HG02642 (cell line): ENCODE measurements around the gene DCP1A.
"Not testable (repeated sequence)": the region's sequence is repeated elsewhere in the genome, so short reads cannot be mapped to it uniquely, and the experiment has no call there.

ENCODE experiments used
- ATAC-seq: cut with Tn5 transposase; IDR thresholded peaks from one replicate; pipeline ENCODE4 v1.9.1; 2021; ENCODE audit warnings: mild to moderate bottlenecking; ENCODE audit not compliant: unreplicated experiment, poor library complexity

The DCP1A gene

DNA sequence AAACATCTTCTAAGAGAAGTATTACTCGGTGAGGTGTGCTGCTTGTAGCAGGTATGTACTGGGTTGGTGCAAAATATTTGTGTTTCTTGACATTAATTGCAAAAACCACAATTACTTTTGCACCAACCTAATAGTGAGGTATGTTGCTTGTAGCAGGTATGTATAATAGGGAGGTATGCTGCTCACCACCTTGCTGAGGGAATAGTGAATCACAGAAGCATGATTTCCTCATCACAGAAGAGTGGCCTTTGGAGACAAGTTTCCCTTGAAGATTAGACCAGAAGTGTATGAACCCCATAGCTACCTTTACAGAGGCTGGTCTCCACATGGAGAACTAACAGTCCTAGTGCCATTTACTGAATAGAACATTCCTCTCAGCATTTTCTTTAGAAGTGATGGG, 15.5 kb downstream of the DCP1A start:
- ATAC-seq, result no peak

DNA sequence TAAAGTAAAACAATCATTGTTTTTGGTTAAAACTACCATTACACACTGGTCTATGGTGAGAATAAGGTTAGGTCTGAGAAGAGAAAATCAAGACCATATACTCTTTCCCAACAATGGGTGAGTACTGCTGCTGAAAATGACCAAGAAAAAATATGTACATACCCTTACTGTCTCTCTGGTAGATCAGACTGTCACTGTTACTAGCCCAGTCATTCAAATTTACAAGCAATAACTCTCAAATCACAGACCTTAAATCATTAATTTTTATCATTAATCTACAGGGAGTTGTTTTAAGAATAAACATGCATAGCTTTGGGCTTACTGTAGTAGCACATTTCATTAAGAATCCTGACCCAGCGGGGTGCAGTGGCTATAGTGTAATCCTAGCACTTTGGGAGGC, 17.4 kb downstream of the DCP1A start:
- no peak for ATAC-seq

DNA sequence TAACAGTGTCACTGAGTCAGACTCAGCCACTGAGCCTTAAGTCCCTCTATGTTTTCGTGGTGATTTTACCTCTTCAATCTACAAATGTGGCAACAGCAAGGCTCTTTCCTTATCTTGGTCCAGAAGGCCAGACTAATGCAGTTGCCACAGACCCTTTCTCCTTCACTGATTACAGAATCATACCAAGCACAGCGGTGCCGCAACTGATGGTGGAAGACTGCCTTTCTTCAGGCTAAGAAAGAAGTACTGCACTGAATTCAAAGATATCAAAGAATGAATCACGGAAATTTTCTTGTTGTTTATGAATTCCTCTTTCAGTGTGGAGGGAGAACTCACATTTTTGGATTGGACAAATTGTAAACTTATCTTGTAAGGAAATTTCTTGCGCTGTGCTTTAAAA, 18.6 kb downstream of the DCP1A start:
- ATAC-seq, result no peak

DNA sequence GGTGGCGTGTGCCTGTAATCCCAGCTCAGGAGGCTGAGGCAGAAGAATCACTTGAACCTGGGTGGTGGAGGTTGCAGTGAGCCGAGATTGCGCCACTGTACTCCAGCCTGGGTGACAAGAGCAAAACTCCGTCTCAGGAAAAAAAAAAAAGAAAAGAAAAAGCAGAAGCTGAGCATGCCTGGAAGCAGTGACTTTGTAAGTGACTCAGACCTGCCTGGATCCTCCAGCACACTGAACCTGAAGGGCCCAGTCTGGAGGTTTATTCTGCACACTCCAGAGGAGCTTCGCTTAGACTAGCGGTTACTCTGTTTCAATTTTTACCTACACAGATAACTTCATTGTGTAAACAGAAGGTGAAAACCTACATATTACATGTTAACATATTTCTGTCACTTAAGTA, 19.4 kb downstream of the DCP1A start:
- not testable (repeated sequence) for ATAC-seq

DNA sequence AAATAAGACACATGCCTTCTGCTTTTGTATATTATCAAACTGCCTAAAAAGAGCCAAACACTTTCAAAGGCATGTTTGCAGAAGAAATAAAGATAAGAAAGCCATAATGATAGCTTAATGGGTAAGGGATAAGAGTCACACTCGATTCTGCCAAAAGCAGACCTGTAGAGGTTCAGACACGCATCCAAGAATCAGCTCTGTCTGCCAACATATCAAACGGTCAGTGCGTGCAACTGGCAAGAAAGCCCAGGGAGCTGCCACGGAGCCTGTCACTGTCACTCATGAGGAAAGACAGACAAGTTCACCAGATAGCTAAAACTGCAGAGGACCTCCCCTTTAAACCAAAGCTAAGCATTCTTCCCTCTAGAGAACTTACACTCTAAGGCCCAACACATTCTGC, 23.2 kb downstream of the DCP1A start:
- ATAC-seq, result no peak

DNA sequence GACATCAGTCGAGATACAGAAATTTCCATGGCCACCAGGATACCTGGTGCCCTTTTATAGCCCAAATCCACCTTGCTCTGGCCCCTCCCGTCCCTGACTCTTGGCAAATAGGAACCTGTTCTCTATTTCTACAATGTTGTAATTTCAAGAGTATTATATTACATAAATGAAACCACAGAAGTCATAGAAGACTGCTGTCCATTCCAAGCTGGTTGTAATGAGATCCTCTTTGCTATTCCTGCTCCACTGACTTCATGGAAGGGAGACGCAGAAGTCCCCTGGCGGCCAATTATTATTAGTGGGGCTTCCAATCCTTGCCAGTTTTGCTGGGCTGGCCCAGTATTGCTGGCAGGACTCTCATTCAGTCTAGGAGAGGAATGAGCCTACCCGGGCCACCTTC, 26.6 kb downstream of the DCP1A start:
- ATAC-seq, result no peak

DNA sequence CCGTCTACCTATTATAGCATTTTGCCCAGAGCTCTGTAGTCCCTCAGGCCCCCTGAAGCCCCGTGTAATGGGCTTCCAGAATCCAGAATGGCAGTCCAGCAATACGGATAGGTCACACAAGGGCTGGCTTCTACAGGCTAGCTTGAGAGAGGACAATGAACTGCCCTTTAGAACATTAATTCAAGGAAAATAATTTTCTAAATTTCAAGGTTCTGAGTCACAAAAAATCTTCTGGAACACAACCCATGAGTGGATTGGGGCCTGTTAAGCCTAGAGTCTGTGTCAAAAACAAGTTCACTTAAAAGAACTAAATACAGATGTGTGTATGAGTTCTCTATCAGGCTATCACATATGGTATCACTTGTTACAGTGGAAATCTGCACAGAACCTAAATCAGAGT, 28.8 kb downstream of the DCP1A start:
- ATAC-seq, result no peak

DNA sequence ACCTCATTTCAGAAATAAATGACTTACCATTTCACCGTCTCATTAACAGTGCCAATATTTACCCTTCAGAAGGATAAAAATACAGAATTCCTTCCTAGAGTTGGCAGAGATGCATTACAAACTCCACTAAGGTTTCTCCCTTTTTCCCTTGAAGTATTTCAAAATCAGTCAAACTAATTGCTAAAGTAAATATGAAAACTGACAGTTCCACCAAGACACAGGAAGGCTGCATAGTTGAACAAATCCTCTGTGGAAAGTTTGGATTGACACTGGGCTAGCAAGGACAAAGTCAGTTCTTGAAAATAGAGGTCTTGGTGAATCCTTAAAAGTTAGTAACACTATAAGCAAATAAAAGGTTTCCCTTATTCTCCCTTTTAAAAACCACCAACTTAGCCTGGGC, 34.5 kb downstream of the DCP1A start:
- no peak for ATAC-seq

DNA sequence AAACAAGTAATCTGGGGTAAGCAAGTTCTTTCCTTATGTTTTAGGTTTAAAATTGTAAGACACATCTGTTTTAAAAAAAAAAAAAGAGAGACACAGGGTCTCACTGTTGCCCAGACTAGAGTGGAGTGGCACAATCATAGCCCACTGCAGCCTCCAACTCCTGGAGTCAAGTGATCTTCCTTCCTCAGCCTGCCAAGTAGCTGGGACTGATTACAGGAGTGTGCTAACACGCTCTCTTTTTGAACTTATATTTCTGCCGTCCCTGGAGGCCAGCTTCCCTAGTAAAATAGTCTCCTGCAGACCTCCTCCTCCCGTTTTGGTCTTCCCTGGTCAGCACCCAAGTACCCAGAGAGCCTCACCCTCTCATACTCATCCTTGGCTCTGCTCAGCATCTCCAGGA, 35.5 kb downstream of the DCP1A start:
- no peak for ATAC-seq

DNA sequence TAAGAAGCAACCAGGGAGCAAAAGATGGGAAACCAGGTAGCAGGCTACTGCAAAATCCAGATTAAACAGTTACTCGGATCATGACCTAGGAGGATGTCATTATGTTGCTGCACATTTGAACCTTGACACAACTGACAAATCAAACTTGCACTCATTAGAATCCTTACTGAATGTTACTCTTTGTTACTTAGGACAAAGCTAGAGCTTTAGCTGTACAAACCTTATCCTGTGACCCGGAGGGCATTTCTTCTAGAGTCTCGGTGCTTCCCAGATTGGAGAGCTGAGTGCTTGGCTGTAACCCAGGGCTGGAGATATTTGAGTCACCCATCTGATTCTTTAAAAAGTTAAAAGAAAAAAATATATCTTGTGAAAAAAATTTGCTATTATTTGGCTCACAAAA, 43.4 kb downstream of the DCP1A start:
- no peak for ATAC-seq

DNA sequence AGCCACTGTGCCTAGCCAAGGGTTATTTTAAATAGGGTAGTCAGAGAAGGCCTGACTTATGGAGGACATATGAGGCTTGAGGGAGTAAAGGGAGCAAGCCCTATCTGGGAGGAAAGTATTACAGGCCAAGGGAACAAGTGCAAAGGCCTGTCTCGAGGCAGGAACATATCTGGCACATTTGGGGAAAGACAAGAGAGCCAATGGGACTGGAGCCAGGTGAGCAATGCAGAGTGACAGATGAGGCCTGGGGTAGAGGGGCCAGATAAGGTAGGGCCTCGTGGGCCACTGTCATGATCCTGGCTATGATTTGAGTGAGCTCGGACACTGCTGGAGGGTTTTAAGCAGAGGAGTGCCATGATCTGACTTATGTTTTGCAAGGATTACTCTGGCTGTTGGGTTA, 43.8 kb downstream of the DCP1A start:
- no peak for ATAC-seq

DNA sequence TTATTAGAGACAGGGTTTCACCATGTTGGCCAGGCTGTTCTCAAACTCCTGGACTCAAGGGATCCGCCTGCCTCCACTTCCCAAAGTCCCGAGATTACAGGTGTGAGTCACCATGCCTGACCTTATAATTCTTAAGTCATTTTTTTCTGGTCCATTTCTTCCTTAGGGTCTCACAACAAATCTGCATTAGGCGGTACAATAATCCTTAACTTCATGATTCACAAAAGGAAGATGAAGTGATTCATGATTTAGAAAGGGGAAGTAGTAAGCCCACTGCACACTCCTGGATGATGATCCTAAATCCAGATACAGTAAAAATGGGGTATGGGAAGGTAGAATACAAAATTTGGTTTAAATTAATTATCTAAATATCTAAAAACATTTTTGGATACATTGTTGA, 46.5 kb downstream of the DCP1A start:
- ATAC-seq, result no peak

DNA sequence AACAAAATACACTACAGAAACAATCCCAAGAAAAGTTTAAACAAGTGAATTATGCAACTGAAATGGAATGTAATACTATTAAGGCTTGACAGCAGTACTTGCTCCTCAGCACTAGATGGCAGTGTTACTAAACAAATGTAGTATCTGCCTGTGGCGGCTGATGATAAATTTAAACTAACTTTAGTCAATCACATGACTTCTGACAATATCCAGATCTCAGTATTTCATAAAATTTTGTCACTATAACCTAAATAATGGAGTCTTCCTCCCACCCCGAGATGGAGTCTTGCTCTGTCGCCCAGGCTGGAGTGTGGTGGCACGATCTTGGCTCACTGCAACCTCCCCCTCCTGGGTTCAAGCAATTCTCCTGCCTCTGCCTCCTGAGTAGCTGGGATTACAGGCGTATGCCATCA, 47.7 kb downstream of the DCP1A start:
- ATAC-seq, result not testable (repeated sequence)

DNA sequence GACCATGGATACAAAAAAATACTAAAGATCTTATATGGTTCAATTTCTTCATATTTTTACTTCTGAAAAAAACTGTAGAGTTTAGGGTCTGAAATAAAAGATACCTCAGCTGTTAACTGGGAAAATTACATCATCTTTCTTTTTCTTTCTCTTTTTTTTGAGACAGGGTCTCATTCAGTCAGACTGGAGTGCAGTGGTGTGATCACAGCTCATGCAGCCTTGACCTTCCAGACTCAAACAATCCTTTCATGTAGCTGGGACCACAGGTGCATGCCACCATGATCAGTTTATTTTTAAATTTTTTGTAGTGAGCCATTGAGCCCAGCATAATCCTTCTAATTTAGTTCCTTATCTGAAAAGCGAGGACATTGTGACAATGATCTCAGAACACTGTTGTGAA, 51.9 kb downstream of the DCP1A start:
- no peak for ATAC-seq

DNA sequence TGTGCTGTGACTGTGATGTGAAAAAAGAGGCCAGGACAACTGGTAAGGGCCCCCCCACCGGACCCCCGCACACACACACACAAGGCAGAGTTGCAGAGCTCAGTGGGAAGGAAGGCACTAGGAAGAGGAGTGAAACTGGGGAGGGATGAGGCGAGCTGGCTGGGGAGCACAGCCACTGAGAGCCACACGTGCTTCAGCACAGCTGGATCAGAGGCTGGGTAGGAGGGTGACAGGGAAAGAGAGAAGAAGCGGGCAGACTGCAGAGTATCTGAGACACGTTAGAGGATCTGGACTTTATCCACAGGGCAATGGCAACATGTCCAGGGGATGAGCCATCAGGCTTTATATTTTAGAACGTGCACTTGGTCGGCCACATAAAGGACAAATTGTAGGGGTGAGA, 53.5 kb downstream of the DCP1A start:
- ATAC-seq, result no peak

DNA sequence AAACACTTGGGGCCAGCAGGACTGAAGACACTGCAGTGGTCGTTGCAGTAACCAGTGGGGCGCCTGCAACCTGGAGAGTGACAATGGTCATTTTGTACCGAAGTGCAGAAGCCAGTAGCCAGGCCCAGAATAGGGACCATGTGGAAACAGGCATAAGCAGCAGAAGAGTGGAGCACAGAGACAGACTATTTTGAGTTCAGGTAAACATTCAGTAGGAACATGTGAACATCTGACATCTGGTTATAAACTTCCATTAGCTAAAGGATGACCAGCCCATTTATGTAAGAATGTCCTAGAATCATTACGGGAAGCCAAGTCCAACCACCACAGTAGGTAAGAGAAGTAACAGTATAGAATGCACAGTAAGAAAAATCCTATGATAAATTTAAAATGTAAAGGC, 59.1 kb downstream of the DCP1A start:
- ATAC-seq, result no peak

DNA sequence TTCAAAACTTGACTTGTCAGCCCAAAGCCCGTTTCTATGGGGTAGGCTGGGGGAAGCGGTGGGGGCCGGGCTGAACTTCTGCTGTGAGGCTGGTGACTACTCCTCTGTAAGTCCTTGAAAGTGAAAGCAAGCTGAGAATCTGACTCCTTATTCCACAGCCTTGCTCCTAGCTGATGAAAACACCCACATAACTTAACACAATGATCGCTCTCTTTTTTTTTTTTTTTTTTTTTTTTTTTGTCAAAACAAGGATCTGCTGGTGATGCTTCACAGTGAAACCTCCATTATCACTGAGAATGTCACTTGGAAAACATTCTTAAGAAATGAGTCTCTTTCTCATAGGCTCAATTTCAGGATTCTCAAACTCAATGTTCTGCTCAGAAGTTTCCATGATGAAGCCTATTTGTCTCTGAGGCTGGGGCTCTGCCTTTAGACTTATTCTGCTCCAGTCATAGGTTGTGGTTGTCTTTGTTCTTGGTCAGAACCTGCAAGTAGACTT, 60.2 kb downstream of the DCP1A start:
- ATAC-seq, result no peak

DNA sequence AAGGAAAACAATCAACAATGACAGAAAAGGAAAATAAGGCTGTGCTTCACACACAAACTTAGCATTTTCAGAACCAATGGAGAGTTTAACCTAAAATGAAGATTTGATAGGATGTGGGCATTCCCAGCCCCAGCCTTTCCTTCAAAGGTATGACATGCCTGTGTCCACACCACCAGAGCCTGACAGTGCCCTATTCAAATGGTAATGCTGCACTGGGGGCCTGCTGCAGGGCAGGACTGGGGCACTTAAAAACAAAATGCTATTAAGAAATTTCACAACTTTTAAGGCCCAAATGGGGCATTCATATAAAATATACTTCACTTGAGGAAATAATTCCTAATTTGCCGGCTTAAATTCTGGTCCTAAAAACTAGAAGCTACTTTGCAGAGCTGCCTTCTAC, 60.6 kb downstream of the DCP1A start:
- ATAC-seq, result no peak

DNA sequence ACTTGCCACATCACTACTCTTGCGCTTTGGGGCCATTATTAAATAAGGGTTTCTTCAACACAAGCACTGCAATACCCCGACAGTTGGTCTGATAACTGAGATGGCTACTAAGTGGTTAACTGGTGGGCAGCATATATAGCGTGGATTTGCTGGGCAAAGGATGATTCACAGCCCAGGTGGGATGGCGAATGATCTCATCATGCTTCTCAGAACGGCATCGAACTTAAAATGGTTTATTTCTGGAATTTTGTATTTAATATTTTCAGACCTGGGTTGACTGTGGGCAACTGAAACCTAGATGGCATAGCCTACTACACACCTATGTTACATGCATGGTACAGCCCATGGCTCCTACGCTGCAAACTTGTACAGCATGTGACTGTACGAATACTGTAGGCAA, 64.8 kb downstream of the DCP1A start:
- ATAC-seq, result no peak

DNA sequence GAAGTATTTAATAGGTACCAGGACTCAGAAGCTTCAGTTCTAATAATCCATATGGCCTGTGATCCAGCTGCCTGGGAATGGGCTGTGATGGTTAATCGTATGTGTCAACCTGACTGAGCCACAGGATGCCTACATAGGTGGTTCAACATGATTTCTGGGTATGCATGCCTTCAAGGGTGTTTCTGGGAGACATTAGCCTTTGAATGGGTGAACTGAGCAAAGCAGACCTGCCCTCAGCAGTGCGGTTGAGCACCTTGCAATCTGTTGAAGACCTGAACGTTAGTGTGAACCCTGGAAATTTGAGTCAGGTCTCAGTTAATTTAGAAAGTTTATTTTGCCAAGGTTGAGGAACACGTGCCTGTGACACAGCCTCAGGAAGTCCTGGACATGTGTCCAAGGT, 68.7 kb downstream of the DCP1A start:
- no peak for ATAC-seq

DNA sequence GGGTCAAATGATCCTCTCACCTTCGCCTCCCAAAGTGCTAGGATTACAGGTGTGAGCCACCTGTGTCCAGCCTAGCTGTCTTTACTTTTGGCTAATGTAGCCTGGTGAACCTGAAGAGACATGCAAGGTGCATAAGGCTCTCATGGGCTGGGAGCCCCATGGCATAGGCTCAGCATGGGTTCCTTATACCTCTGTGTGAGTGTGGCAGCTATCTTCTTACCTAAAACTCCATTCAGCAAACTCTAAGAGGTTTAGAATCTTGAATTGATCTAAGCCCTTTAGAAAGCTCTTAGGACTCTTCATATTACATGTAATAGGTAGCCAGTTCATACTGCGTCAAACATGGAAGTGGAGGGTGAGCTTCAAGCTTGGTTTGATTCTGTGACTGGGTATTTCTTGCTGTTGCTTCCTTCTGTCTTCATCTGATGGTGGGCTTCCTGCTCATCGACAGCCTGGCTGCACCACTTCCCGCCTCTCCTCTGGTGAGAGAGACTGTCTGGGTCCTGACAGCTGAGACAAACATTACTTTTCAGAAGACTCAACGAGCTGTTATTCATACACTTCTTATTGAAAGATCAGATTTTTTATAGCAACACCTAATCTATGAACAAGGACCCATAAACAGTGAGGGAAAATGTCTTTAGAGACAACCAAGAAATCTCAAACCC, 72.3 kb downstream of the DCP1A start:
- ATAC-seq, result no peak

DNA sequence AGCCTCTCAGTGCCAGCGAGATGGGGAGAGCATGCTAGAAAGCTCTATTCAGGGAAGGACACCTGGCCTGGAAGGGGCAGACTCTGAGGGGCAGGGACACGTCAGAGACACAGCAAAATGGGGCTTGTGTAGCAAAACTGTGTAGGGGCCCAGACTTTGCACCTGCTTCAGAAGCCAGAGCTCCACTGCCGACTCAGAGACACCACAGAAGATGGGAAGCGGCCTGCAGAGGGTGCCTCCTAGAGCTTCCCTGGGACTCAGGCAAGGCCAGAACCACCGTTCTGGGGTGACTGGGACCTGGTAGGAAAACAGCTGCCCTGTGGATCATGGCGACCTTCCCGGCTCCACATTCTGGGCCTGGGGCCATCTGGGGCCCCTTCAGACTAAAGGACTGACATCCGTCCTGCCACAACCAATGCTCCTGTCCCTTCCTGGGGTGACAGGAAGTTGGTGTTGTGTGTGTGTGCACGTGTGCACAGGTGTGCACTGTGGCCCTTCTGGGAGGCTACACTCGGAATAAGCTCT, 74.1 kb downstream of the DCP1A start:
- no peak for ATAC-seq
